ENCODE results near the gene GNB1L. TPM values are rescaled to one million over a fixed set of nuclear protein-coding genes. Genes with fewer than 3 reads are reported as not detected.

Gene GNB1L
- total RNA-seq, 1 experiment from 2014 or later: 17.9 TPM

- Histone ChIP-seq H3K9me3 (ENCODE audit: low read depth, low read length, poor library complexity, severe bottlenecking) (no peaks in the 10 kb centered on the region), H3K4me3 (ENCODE audit: low read depth, low read length, poor library complexity, severe bottlenecking) (no peak overlapping the region), H3K4me1 (ENCODE audit: insufficient read depth, low read length, poor library complexity, severe bottlenecking) (peaks cover 7% of the 10 kb centered on the region), H3K27ac (ENCODE audit: low read depth, low read length, poor library complexity, severe bottlenecking) (no peak overlapping the region), H3K27me3 (replicated peaks; ENCODE audit: insufficient read depth, low read depth, low read length, poor library complexity) (no peaks in the 10 kb centered on the region), H3K36me3 (ENCODE audit: insufficient read depth, low read length, poor library complexity, severe bottlenecking) (no peaks in the 10 kb centered on the region)
- no peak for DNase-seq (ENCODE audit: low spot score)
- intact Hi-C loops (cut with micrococcal nuclease; ENCODE audit: unreplicated experiment): no loop called here
- no TSS peak for BruUV-seq (replicated peaks)
- ChIA-PET CTCF (no interaction called here), POLR2A (ENCODE audit: low non-redundant PET) (no interaction called here)
- TF ChIP-seq CTCF (conservative IDR thresholded peaks at IDR 0.05; ENCODE audit: low read depth, low read length): no peak
- no peak for TF ChIP-seq EZH2 (IDR thresholded peaks at IDR 0.05; ENCODE audit: borderline replicate concordance, low read depth, low read length, poor library complexity, severe bottlenecking)
These were observed 5.3 kb upstream of the GNB1L start for GRCh38 chr22:19859861-19860510.

- intact Hi-C loops (cut with micrococcal nuclease; ENCODE audit: unreplicated experiment): no loop called here
- TF ChIP-seq CTCF (conservative IDR thresholded peaks at IDR 0.05; ENCODE audit: low read depth, low read length) (no peak), EZH2 (IDR thresholded peaks at IDR 0.05; ENCODE audit: borderline replicate concordance, low read depth, low read length, poor library complexity, severe bottlenecking) (no peak)
- no peak overlapping the region for H3K4me3 ChIP-seq (ENCODE audit: low read depth, low read length, poor library complexity, severe bottlenecking)
- H3K4me1 ChIP-seq (ENCODE audit: insufficient read depth, low read length, poor library complexity, severe bottlenecking): peaks cover 11% of the 10 kb centered on the region
- H3K9me3 ChIP-seq (ENCODE audit: low read depth, low read length, poor library complexity, severe bottlenecking): no peaks in the 10 kb centered on the region
- peaks cover 3% of the 10 kb centered on the region for H3K36me3 ChIP-seq (ENCODE audit: insufficient read depth, low read length, poor library complexity, severe bottlenecking)
- H3K27me3 ChIP-seq (replicated peaks; ENCODE audit: insufficient read depth, low read depth, low read length, poor library complexity): no peaks in the 10 kb centered on the region
- no peak for DNase-seq (ENCODE audit: low spot score)
- BruUV-seq (replicated peaks): no TSS peak
- H3K27ac ChIP-seq (ENCODE audit: low read depth, low read length, poor library complexity, severe bottlenecking): no peak overlapping the region
- ChIA-PET POLR2A (ENCODE audit: low non-redundant PET) (no interaction called here), CTCF (no interaction called here)
These were observed 2.7 kb upstream of the GNB1L start for GRCh38 chr22:19857382-19857781.

GRCh38 chr22:19855504-19856409 lies 1.1 kb upstream of the GNB1L start:
- H3K9me3 ChIP-seq (ENCODE audit: low read depth, low read length, poor library complexity, severe bottlenecking): no peaks in the 10 kb centered on the region
- H3K4me3 ChIP-seq (ENCODE audit: low read depth, low read length, poor library complexity, severe bottlenecking): peak overlapping the region; percentile 96
- CTCF ChIA-PET: no interaction called here
- intact Hi-C loops (cut with micrococcal nuclease; ENCODE audit: unreplicated experiment): no loop called here
- DNase-seq (ENCODE audit: low spot score): peak; percentile 66
- BruUV-seq (replicated peaks): TSS peak; percentile 42
- peak overlapping the region; percentile 95 for H3K27ac ChIP-seq (ENCODE audit: low read depth, low read length, poor library complexity, severe bottlenecking)
- H3K36me3 ChIP-seq (ENCODE audit: insufficient read depth, low read length, poor library complexity, severe bottlenecking): peaks cover 19% of the 10 kb centered on the region
- no peaks in the 10 kb centered on the region for H3K27me3 ChIP-seq (replicated peaks; ENCODE audit: insufficient read depth, low read depth, low read length, poor library complexity)
- TF ChIP-seq CTCF (conservative IDR thresholded peaks at IDR 0.05; ENCODE audit: low read depth, low read length) (no peak), EZH2 (IDR thresholded peaks at IDR 0.05; ENCODE audit: borderline replicate concordance, low read depth, low read length, poor library complexity, severe bottlenecking) (no peak)
- peaks cover 11% of the 10 kb centered on the region for H3K4me1 ChIP-seq (ENCODE audit: insufficient read depth, low read length, poor library complexity, severe bottlenecking)
- POLR2A ChIA-PET (ENCODE audit: low non-redundant PET): no interaction called here

Measured in A673 (cell line).